HG03159 (cell line): ENCODE data around the gene TUBA3C.
"Not testable (repeated sequence)": the region's sequence is repeated elsewhere in the genome, so short reads cannot be mapped to it uniquely, and the experiment has no call there.

ENCODE experiments used
- ATAC-seq: cut with Tn5 transposase; IDR thresholded peaks from one replicate; pipeline ENCODE4 v1.9.1; 2021; ENCODE audit warnings: mild to moderate bottlenecking, moderate library complexity; ENCODE audit not compliant: unreplicated experiment

The TUBA3C gene

DNA sequence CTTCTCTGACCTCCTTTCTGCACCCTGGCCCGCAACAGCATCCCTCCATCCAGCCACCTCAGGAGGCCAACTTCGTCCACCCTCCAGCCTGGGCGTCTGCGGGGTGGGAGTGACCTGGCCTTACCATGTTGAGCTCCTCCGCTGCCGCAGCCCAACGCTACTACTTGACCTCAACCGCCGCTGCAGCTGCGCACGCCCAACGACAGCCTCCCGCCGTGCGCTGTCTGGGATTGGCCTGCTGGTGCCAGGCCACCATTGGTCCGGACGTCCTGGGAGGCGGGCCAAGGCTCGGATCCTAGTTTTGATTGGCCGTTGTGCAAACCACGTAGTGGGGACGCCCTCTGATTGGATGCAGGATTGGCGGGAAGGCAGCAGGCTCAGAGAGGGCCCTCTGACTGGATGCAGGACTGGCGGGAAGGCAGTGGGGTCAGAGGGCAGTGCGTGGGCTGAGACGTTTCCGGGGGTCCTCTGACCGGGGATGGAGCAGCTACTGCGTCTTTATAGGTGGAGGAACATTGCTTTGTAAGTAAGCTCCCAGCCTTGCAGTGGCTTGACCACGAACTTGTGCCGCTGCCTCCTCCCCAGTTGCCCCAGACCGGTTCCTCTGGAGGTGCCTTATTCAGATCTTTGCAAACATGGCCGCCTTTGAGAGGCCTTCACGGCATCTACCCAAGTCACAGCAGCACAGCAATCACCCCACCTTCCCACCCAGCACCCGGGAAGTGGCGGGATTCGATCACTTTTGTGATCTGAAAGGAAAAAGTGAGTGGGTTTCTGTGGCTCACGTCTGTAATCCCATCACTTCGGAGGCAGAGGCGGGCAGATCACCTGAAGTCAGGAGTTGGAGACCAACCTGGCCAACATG, at the start of gene TUBA3C:
TSS of gene TUBA3C (minus strand) at position 204 of the 865 bp plus-strand sequence. CDS start at position 127, 77 bp downstream.
- no peak for ATAC-seq

DNA sequence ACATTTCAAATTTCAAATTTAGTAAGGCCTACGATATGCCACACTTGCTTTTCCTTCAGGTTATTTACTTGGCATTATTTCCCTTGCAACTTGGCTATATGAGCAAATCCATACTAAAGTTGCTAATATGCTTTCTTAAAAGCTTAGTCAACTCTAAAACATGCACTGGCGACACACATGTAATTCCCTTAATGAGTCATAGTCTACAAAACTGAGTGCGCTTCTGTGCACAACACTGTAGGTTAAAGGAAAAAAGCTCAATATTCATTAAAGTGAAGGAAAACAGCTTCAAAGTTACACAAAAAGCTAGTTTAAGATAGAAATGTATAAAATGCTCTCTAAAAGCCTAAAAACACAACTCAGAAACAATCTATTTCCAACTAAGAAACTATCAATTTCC, 25.8 kb upstream of the TUBA3C start:
- ATAC-seq = not testable (repeated sequence)

DNA sequence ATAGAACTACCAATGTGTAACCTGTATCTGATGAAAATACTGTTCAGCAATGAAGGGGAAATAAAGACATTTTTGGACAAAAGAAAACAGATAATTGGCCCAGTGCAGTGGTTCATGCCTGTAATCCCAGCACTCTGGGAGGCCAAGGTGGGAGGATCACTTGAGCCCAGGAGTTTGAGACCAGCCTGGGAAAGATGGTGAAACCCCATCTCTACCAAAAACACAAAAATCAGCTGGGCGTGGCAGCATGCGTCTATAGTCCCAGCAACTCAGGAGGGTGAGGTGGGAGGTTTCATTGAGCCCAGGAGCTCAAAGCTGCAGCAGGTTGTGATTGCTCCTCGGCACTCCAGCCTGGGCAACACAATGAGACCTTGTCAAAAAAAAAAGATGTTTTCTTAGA, 11.0 kb upstream of the TUBA3C start:
- ATAC-seq = not testable (repeated sequence)

DNA sequence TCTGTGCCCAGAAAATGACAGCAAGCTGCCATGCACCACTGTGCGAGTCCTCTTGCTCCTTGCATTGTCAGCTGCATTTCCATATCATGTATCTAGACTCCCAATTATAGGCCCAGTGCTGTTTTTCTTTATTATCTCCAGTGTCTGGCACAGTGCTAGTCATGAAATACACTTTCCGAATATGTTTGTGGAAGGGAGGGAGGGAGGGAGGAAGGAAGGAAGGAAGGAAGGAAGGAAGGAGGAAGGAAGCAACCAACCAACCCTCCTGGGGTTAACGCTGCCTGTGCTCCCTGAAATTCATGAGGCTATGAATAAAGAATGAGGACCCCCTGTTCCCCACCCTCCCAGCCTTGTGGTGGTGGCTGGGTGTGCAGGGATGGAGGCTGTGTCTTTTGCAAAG, 8.3 kb upstream of the TUBA3C start:
- not testable (repeated sequence) for ATAC-seq

DNA sequence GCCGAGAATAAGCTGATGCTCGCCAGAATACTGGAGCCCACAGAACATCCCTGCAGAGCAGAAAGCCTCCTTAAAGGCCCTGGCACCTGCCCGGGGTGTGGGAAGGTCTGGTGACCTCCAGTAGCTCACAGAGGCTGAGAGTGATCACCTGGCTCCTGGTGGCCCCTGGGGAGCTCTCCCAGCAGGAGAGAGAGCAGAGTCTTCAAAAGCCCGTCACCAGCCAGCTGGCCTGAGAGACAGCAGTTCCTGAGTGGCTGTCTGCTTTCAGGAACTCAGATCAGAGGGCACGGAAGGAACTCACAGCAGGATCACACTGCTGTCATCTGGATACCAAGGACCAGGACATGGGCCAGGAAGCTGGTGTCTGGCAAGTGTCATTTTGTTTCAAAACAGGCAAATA, 7.7 kb upstream of the TUBA3C start:
- ATAC-seq = not testable (repeated sequence)

DNA sequence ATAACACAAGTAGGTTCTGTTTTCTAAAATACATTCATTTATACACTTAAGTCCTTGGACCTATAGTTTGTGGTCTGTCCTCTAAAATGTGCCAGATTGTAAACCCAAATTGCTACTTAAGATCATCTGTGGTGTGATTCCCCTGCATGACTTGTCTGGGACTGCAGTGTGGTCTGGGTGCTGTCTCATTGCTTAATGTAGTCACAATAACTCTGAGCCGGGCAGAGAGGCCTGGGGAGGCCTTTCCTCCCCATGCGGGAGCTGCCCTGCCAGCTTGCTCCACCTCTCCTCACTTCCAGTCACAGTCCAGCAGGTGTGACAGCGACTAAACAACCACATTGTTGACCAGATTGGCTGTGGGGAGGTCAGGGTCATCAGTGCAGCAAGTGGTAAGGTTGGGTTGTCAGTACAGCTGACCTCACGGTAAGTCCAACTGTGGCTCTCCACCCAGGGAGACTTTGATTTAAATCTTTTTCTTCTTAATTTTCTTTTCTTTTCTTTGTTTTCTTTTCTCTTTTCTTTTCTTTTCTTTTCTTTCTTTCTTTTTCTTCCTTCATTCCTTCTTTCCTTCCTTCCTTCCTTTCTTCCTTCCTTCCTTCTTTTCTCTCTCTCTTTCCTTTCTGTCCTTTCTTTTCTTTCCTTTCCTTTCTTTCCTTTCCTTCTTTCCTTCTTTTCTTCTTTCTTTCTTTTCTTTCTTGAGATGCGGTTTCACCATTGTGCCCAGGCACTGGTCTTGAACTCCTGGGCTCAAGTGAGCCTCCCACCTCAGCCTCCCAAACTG, 4.4 kb upstream of the TUBA3C start:
- ATAC-seq = no peak

DNA sequence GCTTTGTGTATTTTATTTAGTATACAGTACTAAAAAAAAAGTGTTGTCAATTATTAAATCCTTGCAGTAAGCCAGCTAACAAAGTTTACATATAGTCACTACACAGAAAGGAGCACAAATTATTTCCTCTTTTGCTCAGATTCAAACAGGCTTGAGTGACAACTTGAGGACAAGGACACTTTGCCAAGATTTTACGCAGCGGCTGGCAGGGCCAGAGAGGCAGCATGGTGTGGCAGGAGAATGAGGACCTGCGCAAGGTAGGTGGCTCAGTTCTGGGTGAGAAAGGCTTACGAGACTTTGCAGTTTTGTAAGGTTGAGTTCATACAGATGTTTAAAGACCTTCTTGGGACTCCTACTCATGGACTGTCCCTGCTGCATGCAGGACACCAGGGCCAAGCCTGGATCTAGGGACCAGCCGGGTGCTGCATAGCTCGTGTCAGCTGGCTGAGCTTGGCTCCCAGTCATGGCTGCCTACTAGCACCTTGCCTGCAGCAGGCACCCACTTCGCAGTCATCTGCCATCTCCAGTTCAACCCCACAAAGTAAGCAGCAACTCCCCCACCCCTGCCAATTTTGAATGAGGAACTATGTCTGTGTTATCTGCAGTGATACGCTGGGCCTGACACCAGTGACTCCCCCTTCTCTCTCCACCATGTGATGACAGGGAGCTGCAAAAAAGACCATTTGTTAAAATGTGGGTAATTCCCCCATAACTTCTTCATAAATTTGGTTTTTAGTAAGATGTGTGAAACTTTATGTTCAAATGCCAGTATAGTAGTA, 3.7 kb upstream of the TUBA3C start:
- no peak for ATAC-seq

DNA sequence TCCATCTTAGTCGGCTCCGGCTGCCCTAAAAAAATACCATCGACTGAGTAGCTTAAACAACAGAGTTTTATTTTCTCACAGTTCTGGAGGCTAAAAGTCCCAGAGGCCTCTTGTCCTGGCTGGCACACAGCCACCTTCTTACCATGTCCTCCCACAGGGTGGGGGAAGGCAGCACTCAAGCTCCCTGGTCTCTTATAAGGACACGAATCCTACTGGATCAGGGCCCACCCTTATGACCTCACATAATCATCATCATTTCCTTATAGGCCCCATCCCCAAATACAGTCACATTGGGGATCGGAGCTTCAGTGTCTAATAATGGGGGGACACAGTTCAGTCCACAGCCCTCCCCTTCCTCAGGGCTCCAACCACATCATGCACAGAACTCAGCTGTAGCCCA, 2.6 kb upstream of the TUBA3C start:
- no peak for ATAC-seq

DNA sequence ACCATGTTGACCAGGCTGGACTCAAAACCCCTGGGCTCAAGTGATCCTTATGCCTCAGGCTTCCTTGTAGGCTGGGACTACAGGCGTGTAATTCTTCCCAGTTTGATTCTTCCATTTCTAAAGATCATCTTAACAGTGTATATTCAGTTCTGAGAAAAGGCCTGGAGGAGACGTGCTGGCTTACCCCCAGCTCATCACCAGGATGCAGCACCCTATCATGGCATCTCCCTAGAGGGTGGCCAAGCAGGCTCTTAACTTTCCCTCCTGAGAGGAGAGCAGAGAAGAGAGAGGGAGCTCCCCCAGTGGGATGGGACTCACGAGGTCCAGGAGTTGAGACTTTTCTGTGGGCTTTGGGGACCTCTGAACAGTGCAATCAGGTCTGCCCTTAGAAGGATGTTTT, 2.1 kb upstream of the TUBA3C start:
- no peak for ATAC-seq

DNA sequence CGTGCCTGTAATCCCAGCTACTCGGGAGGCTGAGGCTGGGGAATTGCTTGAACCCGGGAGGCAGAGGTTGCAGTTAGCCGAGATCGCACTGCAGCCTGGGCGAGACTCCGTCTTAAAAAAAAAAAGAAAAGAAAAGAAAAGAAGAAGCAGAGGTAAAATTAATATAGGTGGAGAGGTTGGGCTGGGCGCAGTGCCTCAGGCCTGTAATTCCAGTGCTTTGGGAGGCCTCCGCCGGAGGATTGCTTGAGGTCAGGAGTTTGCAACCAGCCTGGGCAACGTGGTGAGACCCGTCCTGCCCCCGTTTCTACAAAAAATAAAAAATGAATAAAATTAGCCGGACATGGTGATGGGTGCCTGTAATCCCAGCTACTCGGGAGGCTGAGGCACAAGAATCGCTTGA, 912 bp upstream of the TUBA3C start:
- ATAC-seq = no peak

DNA sequence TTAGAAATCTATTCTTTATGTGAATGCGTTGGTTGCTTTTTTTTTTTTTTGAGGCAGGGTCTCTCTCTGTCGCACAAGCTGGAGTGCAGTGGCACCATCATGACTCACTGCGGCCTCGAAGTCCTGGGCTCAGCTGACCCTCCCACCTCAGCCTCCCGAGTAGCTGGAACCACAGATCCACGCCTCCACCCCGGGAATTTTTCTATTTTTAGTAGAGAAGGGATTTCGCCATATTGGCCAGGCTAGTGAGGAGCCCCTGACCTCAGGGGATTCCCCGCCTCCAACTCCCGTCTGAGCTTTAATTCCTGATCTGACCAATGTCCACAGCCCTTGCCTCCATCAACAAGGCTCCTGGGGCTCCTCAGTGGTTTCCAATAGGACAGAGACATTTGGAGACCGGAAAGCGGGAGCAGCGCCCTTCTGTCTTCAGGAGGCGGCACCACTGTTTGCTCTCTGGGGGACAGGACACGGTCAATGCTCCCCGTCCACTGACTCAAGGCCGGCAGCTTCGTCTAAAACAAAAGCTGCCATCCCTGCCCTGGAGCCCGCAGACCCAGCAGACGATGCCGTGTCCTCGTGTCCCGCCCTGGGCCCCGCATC, 503 bp downstream of the TUBA3C start:
- no peak for ATAC-seq

DNA sequence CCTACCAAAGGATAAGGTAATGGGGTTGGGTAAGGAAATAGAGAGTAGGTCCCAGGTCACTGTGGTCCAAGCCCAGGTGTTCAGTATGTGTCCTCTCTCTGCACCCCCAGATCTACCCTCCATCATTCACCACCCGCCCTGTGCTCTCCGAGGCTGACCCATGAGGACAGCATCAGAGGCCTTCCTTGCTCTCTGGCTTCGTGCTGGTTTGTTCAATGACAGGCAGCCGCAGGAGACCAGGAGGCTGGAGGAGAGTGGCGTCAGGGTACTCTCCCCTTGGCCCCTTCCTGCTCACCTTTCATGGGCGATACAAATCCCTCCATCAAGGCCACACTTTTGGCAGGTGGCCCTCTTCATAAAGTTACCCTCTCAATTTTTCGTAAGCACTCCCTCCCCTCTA, 1.7 kb downstream of the TUBA3C start:
- no peak for ATAC-seq

DNA sequence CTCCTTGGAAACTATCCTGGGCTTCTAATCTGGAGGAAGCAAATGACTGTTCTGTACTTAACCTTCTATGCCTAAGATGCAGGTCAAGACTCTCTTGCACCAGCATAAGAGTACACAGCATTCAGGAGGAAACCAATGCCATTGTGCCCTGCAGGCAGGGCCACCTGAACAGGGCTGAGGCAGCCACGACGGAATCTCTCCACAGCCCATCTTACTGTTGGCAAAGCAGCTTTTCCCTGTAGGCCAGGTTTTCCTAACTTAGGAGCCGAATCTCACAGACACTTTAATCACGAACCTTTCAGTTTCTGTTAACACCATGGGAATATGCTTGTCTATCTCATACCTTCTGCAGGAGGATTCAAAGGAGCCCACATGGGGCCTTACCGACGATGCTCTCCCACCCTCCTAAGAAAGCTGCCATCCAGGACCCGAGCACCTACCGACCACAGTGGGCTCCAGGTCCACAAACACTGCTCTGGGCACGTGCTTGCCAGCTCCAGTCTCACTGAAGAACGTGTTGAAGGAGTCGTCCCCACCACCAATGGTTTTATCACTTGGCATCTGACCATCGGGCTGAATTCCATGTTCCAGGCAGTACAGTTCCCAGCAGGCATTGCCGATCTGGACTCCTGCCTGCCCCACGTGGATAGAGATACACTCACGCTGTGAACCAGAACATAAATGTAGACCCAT, 2.6 kb downstream of the TUBA3C start:
- ATAC-seq = no peak

DNA sequence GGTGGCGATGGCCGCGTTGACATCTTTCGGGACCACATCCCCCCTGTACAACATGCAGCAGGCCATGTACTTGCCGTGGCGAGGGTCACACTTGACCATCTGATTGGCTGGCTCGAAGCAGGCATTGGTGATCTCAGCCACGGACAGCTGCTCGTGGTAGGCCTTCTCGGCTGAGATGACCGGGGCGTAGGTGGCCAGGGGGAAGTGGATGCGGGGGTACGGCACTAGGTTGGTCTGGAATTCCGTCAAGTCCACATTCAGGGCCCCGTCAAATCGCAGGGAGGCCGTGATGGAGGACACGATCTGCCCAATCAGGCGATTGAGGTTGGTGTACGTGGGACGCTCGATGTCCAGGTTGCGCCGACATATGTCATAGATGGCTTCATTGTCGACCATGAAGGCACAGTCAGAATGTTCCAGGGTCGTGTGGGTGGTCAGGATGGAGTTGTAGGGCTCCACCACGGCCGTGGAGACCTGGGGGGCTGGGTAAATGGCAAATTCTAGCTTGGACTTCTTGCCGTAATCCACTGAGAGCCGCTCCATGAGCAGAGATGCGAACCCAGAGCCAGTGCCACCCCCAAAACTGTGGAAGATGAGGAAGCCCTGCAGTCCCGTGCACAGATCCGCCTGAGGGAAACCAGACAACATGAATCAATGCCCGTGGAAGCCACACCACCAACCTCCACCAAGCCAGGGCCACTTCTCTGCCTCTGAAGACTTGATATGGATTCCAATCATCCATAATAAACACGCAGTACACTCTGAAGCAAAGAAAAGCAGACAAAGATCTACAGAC, 4.4 kb downstream of the TUBA3C start:
- ATAC-seq = not testable (repeated sequence)

DNA sequence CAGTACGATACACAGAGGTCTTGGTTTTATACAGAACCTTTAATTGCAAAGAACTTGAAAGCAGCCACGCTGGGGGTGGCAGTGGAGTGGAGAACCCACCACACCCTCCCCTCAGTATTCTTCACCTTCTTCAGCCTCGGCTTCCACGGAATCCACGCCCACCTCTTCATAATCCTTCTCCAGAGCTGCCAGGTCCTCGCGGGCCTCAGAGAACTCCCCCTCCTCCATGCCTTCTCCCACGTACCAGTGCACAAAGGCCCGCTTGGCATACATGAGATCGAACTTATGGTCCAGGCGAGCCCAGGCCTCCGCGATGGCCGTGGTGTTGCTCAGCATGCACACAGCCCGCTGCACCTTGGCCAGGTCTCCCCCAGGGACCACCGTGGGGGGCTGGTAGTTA, 7.9 kb downstream of the TUBA3C start:
- ATAC-seq = no peak

DNA sequence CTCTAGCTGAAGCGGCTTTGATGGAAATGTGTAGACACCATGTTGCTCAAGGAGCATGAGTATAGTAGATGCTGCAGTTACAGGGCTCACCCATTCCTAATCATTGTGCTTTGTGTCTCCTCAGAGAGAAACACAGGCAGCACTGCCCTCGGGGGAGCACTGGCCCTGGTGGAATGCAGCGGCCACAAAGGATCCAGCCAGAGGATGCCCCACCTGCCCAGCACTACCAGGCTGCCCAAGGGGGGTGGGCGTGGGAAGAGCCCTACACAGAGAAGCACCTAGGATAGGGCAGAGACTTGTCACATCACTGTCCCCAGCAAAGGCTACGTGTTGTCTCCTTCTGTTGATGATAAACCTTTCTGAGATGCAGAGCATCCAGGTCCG, 9.0 kb downstream of the TUBA3C start:
- ATAC-seq = no peak

DNA sequence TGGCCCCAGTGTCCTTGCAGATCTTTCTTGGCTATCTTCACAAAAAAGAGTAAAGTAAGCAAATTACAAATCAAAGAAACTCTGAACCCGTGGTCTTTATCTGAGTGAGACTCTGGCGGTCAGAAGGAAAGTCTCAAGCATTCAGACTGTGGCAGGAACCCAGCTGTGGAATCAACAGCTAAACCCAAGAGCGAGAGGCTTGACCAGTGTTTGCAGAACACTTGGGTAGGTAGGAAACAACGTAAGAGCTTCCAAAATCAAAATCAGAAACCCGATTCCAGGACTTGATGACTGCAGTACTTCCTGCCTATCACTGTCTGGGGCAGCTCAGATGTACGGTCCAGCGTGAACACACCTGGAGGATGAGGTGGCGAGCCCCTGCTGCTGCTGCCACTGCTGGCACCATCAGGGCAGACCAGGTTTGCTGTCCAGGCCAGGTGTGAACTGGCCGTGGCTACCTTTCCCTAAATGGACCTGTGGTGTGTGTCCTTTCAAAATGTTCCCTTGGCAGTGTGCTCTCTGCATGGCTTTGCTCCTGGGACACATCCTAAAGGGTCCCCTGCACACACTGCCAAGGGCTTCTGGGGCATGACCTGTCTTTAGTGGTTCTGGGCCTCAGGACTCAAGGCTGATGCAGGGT, 9.5 kb downstream of the TUBA3C start:
- no peak for ATAC-seq

DNA sequence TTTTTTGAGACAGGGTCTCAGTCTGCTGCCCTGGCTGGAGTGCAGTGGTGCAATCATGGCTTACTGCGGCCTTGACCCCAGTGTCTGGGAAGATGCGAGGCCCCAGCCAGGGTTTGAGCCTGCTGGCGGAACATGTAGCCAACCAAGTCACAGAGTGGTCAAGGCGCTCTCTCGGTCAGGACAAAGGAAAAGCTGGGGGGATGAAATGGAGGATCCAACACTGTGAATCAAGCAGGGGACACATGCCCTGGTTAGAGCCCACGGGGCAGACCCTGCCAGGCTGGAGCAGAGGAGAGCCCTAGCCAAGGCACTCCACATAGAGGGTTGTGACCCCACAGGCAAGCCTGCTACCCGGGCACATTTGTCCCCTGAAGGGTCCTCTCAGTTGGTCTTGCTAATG, 10.1 kb downstream of the TUBA3C start:
- ATAC-seq = no peak

DNA sequence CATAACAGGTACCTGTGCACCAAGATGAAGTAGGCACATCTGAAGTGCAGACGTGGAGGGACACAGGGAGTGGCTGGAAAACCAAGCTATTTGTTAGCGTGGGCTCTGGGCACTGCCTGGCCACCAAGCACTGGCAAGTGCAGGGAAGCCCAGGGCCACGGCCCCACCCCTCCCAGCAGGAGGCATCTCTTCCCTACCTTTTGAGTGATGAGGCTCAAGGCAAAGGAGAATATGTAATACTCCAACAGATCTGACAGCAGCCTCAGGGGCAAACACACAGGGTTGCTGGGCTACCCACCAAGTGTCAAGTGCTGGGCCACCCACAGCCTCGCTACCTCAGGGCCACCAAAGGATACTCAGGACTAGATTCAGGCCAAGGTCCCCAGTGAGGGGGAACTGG, 11.6 kb downstream of the TUBA3C start:
- no peak for ATAC-seq
